NT2/D1 (cell line): ENCODE measurements around the gene TTC23.
A peak's percentile ranks its signal among the peaks of the same experiment; 100 is the strongest.

Experiments used
- DNase-seq: peaks from one replicate; pipeline ENCODE4 v3.0.0-alpha.2; 2011; ENCODE audit warnings: low read depth, low spot score
- H3K27me3 ChIP-seq: 2 replicates; pipeline ENCODE4 v1.6.0; 2011; ENCODE audit warnings: mild to moderate bottlenecking; ENCODE audit not compliant: insufficient read length, insufficient read depth
- H3K36me3 ChIP-seq: 2 replicates; pipeline ENCODE4 v1.6.1; 2011; ENCODE audit warnings: mild to moderate bottlenecking, low read length, mixed read lengths; ENCODE audit not compliant: insufficient read depth, insufficient read length
- H3K4me1 ChIP-seq: 2 replicates; pipeline ENCODE4 v1.5.1; 2011; ENCODE audit not compliant: insufficient read depth, insufficient read length
- H3K4me3 ChIP-seq: 2 replicates; pipeline ENCODE4 v1.5.1; 2011; ENCODE audit warnings: low read depth; ENCODE audit not compliant: insufficient read length
- H3K9ac ChIP-seq: 2 replicates; pipeline ENCODE4 v1.6.0; 2011; ENCODE audit warnings: low read depth; ENCODE audit not compliant: insufficient read length
- H3K9me3 ChIP-seq: 2 replicates; pipeline ENCODE4 v1.5.1; 2011; ENCODE audit warnings: mild to moderate bottlenecking, low read length; ENCODE audit not compliant: insufficient read depth
- SUZ12 ChIP-seq: IDR thresholded peaks from 2 replicates; pipeline ENCODE4 v1.6.1; 2011; ENCODE audit not compliant: insufficient read length, insufficient read depth; ENCODE audit errors: extremely low read depth
- YY1 ChIP-seq: IDR thresholded peaks from 2 replicates; pipeline ENCODE4 v1.6.1; 2011; ENCODE audit not compliant: insufficient read length, insufficient read depth
- ZNF274 ChIP-seq: IDR thresholded peaks from 2 replicates; pipeline ENCODE4 v1.6.1; 2011; ENCODE audit warnings: mild to moderate bottlenecking, low read depth, low read length

TTC23 gene, protein sequence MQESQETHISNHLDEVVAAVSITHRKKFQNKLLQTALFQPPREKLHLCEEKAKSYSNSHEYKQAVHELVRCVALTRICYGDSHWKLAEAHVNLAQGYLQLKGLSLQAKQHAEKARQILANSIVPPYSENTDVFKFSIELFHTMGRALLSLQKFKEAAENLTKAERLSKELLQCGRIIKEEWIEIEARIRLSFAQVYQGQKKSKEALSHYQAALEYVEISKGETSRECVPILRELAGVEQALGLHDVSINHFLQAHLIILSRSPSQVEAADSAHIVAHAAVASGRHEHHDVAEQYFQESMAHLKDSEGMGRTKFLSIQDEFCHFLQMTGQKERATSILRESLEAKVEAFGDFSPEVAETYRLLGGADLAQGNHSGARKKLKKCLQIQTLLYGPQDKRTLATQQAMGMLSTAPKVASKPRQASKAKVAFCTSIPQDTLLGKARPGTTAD

GRCh38 chr15:99249270-99249841 is at the start of gene TTC23:
TSS of gene TTC23 (minus strand) at chr15:99249581. CDS start at chr15:99228712, 20,869 bp downstream.
- no peaks in the 10 kb centered on the region for H3K9me3 ChIP-seq
- peak; percentile 58 for DNase-seq

DNA sequence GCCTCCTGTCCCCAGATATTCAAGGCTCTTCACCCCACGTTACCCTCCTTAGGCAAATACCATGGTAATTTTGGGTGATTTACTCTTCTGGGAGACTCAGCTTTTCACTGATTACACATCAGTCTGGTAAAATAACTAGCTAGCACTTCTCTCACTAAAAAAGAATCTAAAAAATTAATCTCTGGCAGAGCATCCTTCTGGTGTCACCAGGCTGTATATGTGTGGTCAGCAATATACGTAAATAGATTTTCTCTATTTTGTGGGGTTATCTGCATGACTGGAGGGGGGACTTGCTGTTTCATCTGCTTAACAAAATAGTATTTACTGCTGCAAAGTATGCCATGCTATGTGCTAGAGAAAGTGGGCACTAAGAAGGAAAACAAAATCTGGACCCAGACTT is 47.0 kb upstream of the TTC23 start:
- TF ChIP-seq SUZ12 = no peak
- TF ChIP-seq YY1 = no peak
- no peak for TF ChIP-seq ZNF274

More at GRCh38 chr15:99249270-99249841, at the start of gene TTC23:
- TF ChIP-seq ZNF274 (no peak), SUZ12 (no peak), YY1 (no peak)
- Histone ChIP-seq H3K4me3 (peak within 1 kb of the TSS; percentile 70), H3K4me1 (no peaks in the 10 kb centered on the region), H3K36me3 (peaks cover 5% of the 10 kb centered on the region), H3K9ac (peak within 1 kb of the TSS; percentile 86), H3K27me3 (peaks cover 14% of the 10 kb centered on the region)

GRCh38 chr15:99295840-99296239 is 46.5 kb upstream of the TTC23 start:
- no peaks in the 10 kb centered on the region for H3K36me3 ChIP-seq
- TF ChIP-seq ZNF274 = no peak
- no peak for TF ChIP-seq YY1
- TF ChIP-seq SUZ12 = no peak
- H3K27me3 ChIP-seq = no peaks in the 10 kb centered on the region
- H3K4me3 ChIP-seq = no peak overlapping the region
- H3K9ac ChIP-seq = no peak overlapping the region
- no peak for DNase-seq
- peaks cover 13% of the 10 kb centered on the region; the same call in 1 of the 2 replicates for H3K9me3 ChIP-seq
- no peaks in the 10 kb centered on the region for H3K4me1 ChIP-seq

More for the DNA sequence above, 47.0 kb upstream of the TTC23 start:
- no peak overlapping the region for H3K4me3 ChIP-seq
- H3K9ac ChIP-seq = no peak overlapping the region
- H3K4me1 ChIP-seq = no peaks in the 10 kb centered on the region
- H3K27me3 ChIP-seq = no peaks in the 10 kb centered on the region
- no peaks in the 10 kb centered on the region for H3K36me3 ChIP-seq
- DNase-seq = no peak
- H3K9me3 ChIP-seq = peaks cover 13% of the 10 kb centered on the region; the same call in 1 of the 2 replicates

DNA sequence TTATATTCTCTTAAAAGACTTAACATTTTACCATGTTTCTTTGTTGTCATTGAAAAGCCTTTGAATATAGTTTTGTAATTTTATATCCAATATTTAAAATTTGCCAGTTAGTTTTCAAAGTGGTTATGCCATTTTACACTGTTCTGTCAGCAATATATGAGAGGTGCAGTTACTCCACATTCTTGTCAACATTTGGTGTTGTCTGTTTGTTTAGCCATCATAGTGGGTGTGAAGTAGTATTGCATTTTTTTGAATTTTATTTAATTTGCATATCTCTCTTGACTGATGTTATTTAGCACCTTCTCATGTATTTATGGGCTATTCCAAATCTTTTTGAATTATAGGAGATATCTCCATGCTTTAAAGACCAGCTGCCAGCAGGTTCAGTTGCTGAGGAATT is 42.3 kb upstream of the TTC23 start:
- no peak for TF ChIP-seq YY1
- no peak for TF ChIP-seq ZNF274
- no peak for TF ChIP-seq SUZ12

GRCh38 chr15:99283717-99284116 is 34.3 kb upstream of the TTC23 start:
- Histone ChIP-seq H3K27me3 (no peaks in the 10 kb centered on the region), H3K4me1 (no peaks in the 10 kb centered on the region), H3K9me3 (no peaks in the 10 kb centered on the region), H3K9ac (no peak overlapping the region), H3K36me3 (no peaks in the 10 kb centered on the region), H3K4me3 (no peak overlapping the region)
- no peak for TF ChIP-seq ZNF274
- no peak for TF ChIP-seq YY1
- TF ChIP-seq SUZ12 = no peak
- no peak for DNase-seq

More for the DNA sequence above, 42.3 kb upstream of the TTC23 start:
- H3K9ac ChIP-seq = no peak overlapping the region
- H3K27me3 ChIP-seq = no peaks in the 10 kb centered on the region
- no peak for DNase-seq
- no peaks in the 10 kb centered on the region for H3K36me3 ChIP-seq
- peaks cover 13% of the 10 kb centered on the region; the same call in 1 of the 2 replicates for H3K9me3 ChIP-seq
- H3K4me1 ChIP-seq = no peaks in the 10 kb centered on the region
- no peak overlapping the region for H3K4me3 ChIP-seq

DNA sequence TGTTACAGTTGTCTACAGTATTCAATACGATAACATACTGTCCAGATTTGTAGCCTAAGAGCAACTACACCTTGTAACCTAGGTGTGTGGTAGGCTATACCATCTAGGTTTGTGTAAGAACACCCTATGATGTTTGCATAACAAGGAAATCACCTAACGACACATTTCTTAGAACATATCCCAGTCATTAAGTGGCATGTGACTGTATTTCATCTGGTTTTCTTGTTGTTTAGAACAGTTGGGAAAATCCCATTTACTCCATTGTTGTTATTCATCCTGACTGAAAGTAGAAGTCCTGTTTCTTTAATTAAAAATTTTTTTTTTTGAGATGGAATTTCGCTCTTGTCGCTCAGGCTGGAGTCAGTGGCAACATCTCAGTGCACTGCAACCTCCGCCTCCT is 33.2 kb upstream of the TTC23 start:
- Histone ChIP-seq H3K4me1 (no peaks in the 10 kb centered on the region), H3K4me3 (no peak overlapping the region), H3K27me3 (no peaks in the 10 kb centered on the region), H3K36me3 (no peaks in the 10 kb centered on the region), H3K9me3 (no peaks in the 10 kb centered on the region), H3K9ac (no peak overlapping the region)
- DNase-seq = no peak
- TF ChIP-seq ZNF274 (no peak), YY1 (no peak), SUZ12 (no peak)

GRCh38 chr15:99282121-99282520 is 32.7 kb upstream of the TTC23 start:
- H3K9me3 ChIP-seq = no peaks in the 10 kb centered on the region
- no peak for TF ChIP-seq SUZ12
- no peak for TF ChIP-seq YY1
- TF ChIP-seq ZNF274 = no peak
- H3K27me3 ChIP-seq = no peaks in the 10 kb centered on the region
- H3K36me3 ChIP-seq = no peaks in the 10 kb centered on the region
- no peaks in the 10 kb centered on the region for H3K4me1 ChIP-seq
- no peak overlapping the region for H3K4me3 ChIP-seq
- no peak overlapping the region for H3K9ac ChIP-seq
- no peak for DNase-seq
